Measurements from ENCODE around the gene AFAP1. TPM values are rescaled to one million over a fixed set of nuclear protein-coding genes. Genes with fewer than 3 reads are reported as not detected.

AFAP1 gene
- total RNA-seq, 1 experiment from 2014 or later: 23.6 TPM

DNA sequence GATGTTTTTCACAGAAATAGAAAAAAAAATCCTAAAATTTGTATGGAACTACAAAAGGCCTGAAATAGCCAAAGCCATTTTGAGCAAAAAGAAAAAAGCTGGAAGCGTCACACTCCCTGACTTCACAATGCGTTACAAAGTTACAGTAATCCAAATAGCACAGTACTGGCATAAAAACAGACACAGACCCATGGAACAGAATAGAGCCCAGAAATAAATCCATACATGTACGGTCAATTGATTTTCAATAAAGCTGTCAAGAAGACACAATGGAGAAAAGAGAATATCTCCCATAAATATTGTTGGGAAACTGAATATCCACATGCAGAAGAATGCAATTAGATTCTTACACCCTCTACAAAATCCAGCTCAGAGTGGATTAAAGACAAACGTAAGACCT, 208.2 kb downstream of the AFAP1 start:
- ATAC-seq: no peak
- TF ChIP-seq, protein P1, sequence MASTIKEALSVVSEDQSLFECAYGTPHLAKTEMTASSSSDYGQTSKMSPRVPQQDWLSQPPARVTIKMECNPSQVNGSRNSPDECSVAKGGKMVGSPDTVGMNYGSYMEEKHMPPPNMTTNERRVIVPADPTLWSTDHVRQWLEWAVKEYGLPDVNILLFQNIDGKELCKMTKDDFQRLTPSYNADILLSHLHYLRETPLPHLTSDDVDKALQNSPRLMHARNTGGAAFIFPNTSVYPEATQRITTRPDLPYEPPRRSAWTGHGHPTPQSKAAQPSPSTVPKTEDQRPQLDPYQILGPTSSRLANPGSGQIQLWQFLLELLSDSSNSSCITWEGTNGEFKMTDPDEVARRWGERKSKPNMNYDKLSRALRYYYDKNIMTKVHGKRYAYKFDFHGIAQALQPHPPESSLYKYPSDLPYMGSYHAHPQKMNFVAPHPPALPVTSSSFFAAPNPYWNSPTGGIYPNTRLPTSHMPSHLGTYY (CRISPR knock-in tag; IDR thresholded peaks at IDR 0.05): no peak
- TF ChIP-seq NR1H2 (CRISPR knock-in tag; IDR thresholded peaks at IDR 0.05) (no peak), SMAD4 (CRISPR knock-in tag; IDR thresholded peaks at IDR 0.05) (no peak), GABPB1 (CRISPR knock-in tag; IDR thresholded peaks at IDR 0.05) (no peak), TP53 (CRISPR knock-in tag; IDR thresholded peaks at IDR 0.05) (no peak)
- TF ChIP-seq, protein P2, sequence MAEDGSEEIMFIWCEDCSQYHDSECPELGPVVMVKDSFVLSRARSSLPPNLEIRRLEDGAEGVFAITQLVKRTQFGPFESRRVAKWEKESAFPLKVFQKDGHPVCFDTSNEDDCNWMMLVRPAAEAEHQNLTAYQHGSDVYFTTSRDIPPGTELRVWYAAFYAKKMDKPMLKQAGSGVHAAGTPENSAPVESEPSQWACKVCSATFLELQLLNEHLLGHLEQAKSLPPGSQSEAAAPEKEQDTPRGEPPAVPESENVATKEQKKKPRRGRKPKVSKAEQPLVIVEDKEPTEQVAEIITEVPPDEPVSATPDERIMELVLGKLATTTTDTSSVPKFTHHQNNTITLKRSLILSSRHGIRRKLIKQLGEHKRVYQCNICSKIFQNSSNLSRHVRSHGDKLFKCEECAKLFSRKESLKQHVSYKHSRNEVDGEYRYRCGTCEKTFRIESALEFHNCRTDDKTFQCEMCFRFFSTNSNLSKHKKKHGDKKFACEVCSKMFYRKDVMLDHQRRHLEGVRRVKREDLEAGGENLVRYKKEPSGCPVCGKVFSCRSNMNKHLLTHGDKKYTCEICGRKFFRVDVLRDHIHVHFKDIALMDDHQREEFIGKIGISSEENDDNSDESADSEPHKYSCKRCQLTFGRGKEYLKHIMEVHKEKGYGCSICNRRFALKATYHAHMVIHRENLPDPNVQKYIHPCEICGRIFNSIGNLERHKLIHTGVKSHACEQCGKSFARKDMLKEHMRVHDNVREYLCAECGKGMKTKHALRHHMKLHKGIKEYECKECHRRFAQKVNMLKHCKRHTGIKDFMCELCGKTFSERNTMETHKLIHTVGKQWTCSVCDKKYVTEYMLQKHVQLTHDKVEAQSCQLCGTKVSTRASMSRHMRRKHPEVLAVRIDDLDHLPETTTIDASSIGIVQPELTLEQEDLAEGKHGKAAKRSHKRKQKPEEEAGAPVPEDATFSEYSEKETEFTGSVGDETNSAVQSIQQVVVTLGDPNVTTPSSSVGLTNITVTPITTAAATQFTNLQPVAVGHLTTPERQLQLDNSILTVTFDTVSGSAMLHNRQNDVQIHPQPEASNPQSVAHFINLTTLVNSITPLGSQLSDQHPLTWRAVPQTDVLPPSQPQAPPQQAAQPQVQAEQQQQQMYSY (CRISPR knock-in tag; IDR thresholded peaks at IDR 0.05): no peak
- TF ChIP-seq, protein P3, sequence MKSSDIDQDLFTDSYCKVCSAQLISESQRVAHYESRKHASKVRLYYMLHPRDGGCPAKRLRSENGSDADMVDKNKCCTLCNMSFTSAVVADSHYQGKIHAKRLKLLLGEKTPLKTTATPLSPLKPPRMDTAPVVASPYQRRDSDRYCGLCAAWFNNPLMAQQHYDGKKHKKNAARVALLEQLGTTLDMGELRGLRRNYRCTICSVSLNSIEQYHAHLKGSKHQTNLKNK (CRISPR knock-in tag; IDR thresholded peaks at IDR 0.05): no peak
- TF ChIP-seq, protein P4, sequence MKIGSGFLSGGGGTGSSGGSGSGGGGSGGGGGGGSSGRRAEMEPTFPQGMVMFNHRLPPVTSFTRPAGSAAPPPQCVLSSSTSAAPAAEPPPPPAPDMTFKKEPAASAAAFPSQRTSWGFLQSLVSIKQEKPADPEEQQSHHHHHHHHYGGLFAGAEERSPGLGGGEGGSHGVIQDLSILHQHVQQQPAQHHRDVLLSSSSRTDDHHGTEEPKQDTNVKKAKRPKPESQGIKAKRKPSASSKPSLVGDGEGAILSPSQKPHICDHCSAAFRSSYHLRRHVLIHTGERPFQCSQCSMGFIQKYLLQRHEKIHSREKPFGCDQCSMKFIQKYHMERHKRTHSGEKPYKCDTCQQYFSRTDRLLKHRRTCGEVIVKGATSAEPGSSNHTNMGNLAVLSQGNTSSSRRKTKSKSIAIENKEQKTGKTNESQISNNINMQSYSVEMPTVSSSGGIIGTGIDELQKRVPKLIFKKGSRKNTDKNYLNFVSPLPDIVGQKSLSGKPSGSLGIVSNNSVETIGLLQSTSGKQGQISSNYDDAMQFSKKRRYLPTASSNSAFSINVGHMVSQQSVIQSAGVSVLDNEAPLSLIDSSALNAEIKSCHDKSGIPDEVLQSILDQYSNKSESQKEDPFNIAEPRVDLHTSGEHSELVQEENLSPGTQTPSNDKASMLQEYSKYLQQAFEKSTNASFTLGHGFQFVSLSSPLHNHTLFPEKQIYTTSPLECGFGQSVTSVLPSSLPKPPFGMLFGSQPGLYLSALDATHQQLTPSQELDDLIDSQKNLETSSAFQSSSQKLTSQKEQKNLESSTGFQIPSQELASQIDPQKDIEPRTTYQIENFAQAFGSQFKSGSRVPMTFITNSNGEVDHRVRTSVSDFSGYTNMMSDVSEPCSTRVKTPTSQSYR (CRISPR knock-in tag; IDR thresholded peaks at IDR 0.05): no peak
- TF ChIP-seq, protein P5, sequence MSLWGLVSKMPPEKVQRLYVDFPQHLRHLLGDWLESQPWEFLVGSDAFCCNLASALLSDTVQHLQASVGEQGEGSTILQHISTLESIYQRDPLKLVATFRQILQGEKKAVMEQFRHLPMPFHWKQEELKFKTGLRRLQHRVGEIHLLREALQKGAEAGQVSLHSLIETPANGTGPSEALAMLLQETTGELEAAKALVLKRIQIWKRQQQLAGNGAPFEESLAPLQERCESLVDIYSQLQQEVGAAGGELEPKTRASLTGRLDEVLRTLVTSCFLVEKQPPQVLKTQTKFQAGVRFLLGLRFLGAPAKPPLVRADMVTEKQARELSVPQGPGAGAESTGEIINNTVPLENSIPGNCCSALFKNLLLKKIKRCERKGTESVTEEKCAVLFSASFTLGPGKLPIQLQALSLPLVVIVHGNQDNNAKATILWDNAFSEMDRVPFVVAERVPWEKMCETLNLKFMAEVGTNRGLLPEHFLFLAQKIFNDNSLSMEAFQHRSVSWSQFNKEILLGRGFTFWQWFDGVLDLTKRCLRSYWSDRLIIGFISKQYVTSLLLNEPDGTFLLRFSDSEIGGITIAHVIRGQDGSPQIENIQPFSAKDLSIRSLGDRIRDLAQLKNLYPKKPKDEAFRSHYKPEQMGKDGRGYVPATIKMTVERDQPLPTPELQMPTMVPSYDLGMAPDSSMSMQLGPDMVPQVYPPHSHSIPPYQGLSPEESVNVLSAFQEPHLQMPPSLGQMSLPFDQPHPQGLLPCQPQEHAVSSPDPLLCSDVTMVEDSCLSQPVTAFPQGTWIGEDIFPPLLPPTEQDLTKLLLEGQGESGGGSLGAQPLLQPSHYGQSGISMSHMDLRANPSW (CRISPR knock-in tag; conservative IDR thresholded peaks at IDR 0.05; ENCODE audit: low read depth): no peak
- TF ChIP-seq, protein P6, sequence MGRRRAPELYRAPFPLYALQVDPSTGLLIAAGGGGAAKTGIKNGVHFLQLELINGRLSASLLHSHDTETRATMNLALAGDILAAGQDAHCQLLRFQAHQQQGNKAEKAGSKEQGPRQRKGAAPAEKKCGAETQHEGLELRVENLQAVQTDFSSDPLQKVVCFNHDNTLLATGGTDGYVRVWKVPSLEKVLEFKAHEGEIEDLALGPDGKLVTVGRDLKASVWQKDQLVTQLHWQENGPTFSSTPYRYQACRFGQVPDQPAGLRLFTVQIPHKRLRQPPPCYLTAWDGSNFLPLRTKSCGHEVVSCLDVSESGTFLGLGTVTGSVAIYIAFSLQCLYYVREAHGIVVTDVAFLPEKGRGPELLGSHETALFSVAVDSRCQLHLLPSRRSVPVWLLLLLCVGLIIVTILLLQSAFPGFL (CRISPR knock-in tag; IDR thresholded peaks at IDR 0.05; ENCODE audit: borderline replicate concordance): no peak
- no peaks in the 10 kb centered on the region for H3K9me3 Mint-ChIP-seq
- POLR2A ChIA-PET: interaction anchor here (0.7 kb wide), 1 partner anchor 23 kb away, joined by 3 read pairs; no protein-coding TSS in a partner anchor
- H3K4me3 Mint-ChIP-seq: no peak overlapping the region
- CTCF ChIA-PET: interaction anchor here (2.0 kb wide), 1 partner anchor 30 kb away, joined by 5 read pairs; no protein-coding TSS in a partner anchor
- H3K27ac Mint-ChIP-seq: no peak overlapping the region
- no peaks in the 10 kb centered on the region for H3K36me3 Mint-ChIP-seq
- no peak for DNase-seq (ENCODE audit: low spot score)
- H3K4me1 Mint-ChIP-seq: no peaks in the 10 kb centered on the region
- no peaks in the 10 kb centered on the region for H3K27me3 Mint-ChIP-seq (ENCODE audit: low read depth)

DNA sequence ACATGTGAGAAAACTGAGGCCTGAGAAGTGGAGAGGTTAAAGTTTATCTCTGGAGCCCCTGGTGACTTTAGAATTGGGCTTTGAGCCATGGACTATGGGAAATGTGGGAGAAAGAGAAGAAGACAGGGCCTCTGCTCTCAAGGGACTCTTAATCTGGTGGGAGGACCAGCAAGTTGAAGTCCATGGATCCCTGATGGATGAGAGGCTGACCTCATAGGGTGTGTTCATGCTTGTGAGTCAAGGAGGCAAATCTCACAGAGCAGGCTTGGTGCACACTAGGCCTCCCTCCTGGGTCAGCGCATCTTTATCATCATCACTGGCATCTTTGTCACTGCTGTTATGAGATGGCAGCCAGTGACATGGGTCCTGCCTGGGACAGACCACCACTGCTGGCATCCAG, 211.9 kb downstream of the AFAP1 start:
- POLR2A ChIA-PET: no interaction called here
- H3K4me3 Mint-ChIP-seq: no peak overlapping the region
- CTCF ChIA-PET: interaction anchor here (0.5 kb wide), 1 partner anchor 43 kb away, joined by 3 read pairs; no protein-coding TSS in a partner anchor
- H3K36me3 Mint-ChIP-seq: no peaks in the 10 kb centered on the region; the same call in 1 of the 2 replicates
- H3K27ac Mint-ChIP-seq: no peak overlapping the region
- no peaks in the 10 kb centered on the region for H3K27me3 Mint-ChIP-seq (ENCODE audit: low read depth)
- peaks cover 12% of the 10 kb centered on the region for H3K9me3 Mint-ChIP-seq
- H3K4me1 Mint-ChIP-seq: no peaks in the 10 kb centered on the region
- ATAC-seq: no peak
- DNase-seq (ENCODE audit: low spot score): no peak
- TF ChIP-seq ZBTB21 (CRISPR knock-in tag; IDR thresholded peaks at IDR 0.05; ENCODE audit: borderline replicate concordance) (no peak), HMGA2 (CRISPR knock-in tag; IDR thresholded peaks at IDR 0.05) (no peak), JUN (CRISPR knock-in tag; IDR thresholded peaks at IDR 0.05) (no peak), TCF7 (CRISPR knock-in tag; IDR thresholded peaks at IDR 0.05; ENCODE audit: low read depth) (no peak), MYBL2 (CRISPR knock-in tag; IDR thresholded peaks at IDR 0.05) (no peak), ZNF121 (CRISPR knock-in tag; IDR thresholded peaks at IDR 0.05) (no peak), ZNF671 (CRISPR knock-in tag; IDR thresholded peaks at IDR 0.05) (no peak), SMAD4 (CRISPR knock-in tag; IDR thresholded peaks at IDR 0.05) (no peak)
- TF ChIP-seq, protein P7, sequence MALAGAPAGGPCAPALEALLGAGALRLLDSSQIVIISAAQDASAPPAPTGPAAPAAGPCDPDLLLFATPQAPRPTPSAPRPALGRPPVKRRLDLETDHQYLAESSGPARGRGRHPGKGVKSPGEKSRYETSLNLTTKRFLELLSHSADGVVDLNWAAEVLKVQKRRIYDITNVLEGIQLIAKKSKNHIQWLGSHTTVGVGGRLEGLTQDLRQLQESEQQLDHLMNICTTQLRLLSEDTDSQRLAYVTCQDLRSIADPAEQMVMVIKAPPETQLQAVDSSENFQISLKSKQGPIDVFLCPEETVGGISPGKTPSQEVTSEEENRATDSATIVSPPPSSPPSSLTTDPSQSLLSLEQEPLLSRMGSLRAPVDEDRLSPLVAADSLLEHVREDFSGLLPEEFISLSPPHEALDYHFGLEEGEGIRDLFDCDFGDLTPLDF (CRISPR knock-in tag; IDR thresholded peaks at IDR 0.05): no peak
- TF ChIP-seq, protein P8, sequence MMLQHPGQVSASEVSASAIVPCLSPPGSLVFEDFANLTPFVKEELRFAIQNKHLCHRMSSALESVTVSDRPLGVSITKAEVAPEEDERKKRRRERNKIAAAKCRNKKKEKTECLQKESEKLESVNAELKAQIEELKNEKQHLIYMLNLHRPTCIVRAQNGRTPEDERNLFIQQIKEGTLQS (CRISPR knock-in tag; conservative IDR thresholded peaks at IDR 0.05): no peak
- TF ChIP-seq, protein P9, sequence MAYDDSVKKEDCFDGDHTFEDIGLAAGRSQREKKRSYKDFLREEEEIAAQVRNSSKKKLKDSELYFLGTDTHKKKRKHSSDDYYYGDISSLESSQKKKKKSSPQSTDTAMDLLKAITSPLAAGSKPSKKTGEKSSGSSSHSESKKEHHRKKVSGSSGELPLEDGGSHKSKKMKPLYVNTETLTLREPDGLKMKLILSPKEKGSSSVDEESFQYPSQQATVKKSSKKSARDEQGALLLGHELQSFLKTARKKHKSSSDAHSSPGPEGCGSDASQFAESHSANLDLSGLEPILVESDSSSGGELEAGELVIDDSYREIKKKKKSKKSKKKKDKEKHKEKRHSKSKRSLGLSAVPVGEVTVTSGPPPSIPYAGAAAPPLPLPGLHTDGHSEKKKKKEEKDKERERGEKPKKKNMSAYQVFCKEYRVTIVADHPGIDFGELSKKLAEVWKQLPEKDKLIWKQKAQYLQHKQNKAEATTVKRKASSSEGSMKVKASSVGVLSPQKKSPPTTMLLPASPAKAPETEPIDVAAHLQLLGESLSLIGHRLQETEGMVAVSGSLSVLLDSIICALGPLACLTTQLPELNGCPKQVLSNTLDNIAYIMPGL (CRISPR knock-in tag; IDR thresholded peaks at IDR 0.05): no peak
